GM12878 (cell line): ENCODE data around the gene CDH2. TPM values are rescaled to one million over a fixed set of nuclear protein-coding genes. Genes with fewer than 3 reads are reported as not detected.

ENCODE experiments used
- ATAC-seq: fragments of 200-7000 bp; cut with Tn5 transposase; 3 replicates; pipeline ENCODE4 v1.9.1; 2020; ENCODE audit warnings: mild to moderate bottlenecking, moderate library complexity
- BruUV-seq: library from RNA; stranded (reverse); fragments of 400-500 nt; replicated peaks from 2 replicates; lab custom pipeline; 2021; lab: Mats Ljungman, UMichigan
- CTCF ChIA-PET: fragments of 300-600 bp; sonication (Branson Sonifier 250); formaldehyde crosslinking; extraction: SDS; loops from one replicate; lab custom pipeline; 2021; ENCODE audit warnings: inconsistent platforms; lab: Yijun Ruan, JAX
- POLR2A ChIA-PET: fragments of 350-600 bp; formaldehyde crosslinking; extraction: SDS; loops from one replicate; lab custom pipeline; 2021; ENCODE audit warnings: inconsistent platforms; lab: Charles Lee
- RAD21 ChIA-PET: fragments of 300-600 bp; sonication (Branson Sonifier 250); formaldehyde crosslinking; loops from one replicate; lab custom pipeline; 2023; ENCODE audit warnings: antibody characterized with exemption; ENCODE audit not compliant: unreplicated experiment; lab: Charles Lee
- SMC1A ChIA-PET: fragments of 300-600 bp; sonication (Branson Sonifier 250); formaldehyde crosslinking; loops from one replicate; lab custom pipeline; 2023; ENCODE audit not compliant: unreplicated experiment, uncharacterized antibody; lab: Charles Lee
- DNase-seq: peaks from one replicate; pipeline ENCODE4 v3.0.0-alpha.2; 2011; ENCODE audit warnings: low read depth, low spot score
- FAIRE-seq: peaks from 3 replicates; lab custom pipeline; 2011; peaks lifted over from hg19 to GRCh38; lab: Jason Lieb, UNC
- H2AFZ ChIP-seq: 2 replicates; pipeline ENCODE4 v1.6.0; 2011; ENCODE audit warnings: low read depth, low read length, control low read depth; ENCODE audit not compliant: control insufficient read depth
- H3K27ac ChIP-seq: 2 replicates; pipeline ENCODE4 v1.5.1; 2011; ENCODE audit warnings: control low read depth; ENCODE audit not compliant: control insufficient read depth, insufficient read depth
- H3K27me3 ChIP-seq, 2 experiments: replicated peaks in 1 of 2; 2 replicates each; pipeline versions ENCODE4 v1.6.0 to v1.6.1; 2011; ENCODE audit warnings: low read length in 1 of 2; ENCODE audit not compliant: control insufficient read depth in 2 of 2, insufficient read depth in 2 of 2
- H3K36me3 ChIP-seq, 2 experiments: 2 replicates each; pipeline ENCODE4 v1.5.1; 2011; ENCODE audit warnings: low read length in 1 of 2; ENCODE audit not compliant: control insufficient read depth in 2 of 2, insufficient read depth in 2 of 2
- H3K4me1 ChIP-seq: 2 replicates; pipeline ENCODE4 v1.6.1; 2011; ENCODE audit warnings: mild to moderate bottlenecking, low read length, moderate library complexity, mixed read lengths; ENCODE audit not compliant: control insufficient read depth, insufficient read depth
- H3K4me2 ChIP-seq: 2 replicates; pipeline ENCODE4 v1.6.0; 2011; ENCODE audit warnings: control low read depth; ENCODE audit not compliant: control insufficient read depth, insufficient read depth
- H3K4me3 ChIP-seq: fragments of 200-600 bp; sonication (generic); 2 replicates; pipeline ENCODE4 v1.5.1; 2016
- H3K79me2 ChIP-seq: 2 replicates; pipeline ENCODE4 v1.6.0; 2011; ENCODE audit warnings: low read length; ENCODE audit not compliant: control insufficient read depth, insufficient read depth
- H3K9ac ChIP-seq: 2 replicates; pipeline ENCODE4 v1.8.0; 2011; ENCODE audit warnings: low read length, control low read depth, mixed read lengths; ENCODE audit not compliant: control insufficient read depth, insufficient read depth
- H3K9me3 ChIP-seq: replicated peaks from 3 replicates; pipeline ENCODE4 v1.5.1; 2011; ENCODE audit warnings: mild to moderate bottlenecking, low read length; ENCODE audit not compliant: control insufficient read depth, insufficient read depth
- H4K20me1 ChIP-seq: 2 replicates; pipeline ENCODE4 v1.6.0; 2011; ENCODE audit not compliant: control insufficient read depth, insufficient read depth
- BCLAF1 ChIP-seq: fragments of 450-650 bp; IDR thresholded peaks from 2 replicates; pipeline ENCODE4 v1.6.1; 2017; ENCODE audit warnings: antibody characterized with exemption, mild to moderate bottlenecking, moderate library complexity
- FOXM1 ChIP-seq: IDR thresholded peaks from 2 replicates; pipeline ENCODE4 v1.6.1; 2012; ENCODE audit warnings: low read depth, mild to moderate bottlenecking, inconsistent platforms, low read length, moderate library complexity
- GABPA ChIP-seq: IDR thresholded peaks from 2 replicates; pipeline ENCODE4 v1.6.1; 2014; ENCODE audit warnings: antibody characterized with exemption, low read depth, mild to moderate bottlenecking, inconsistent platforms
- HDAC2 ChIP-seq: fragments of 200-600 bp; sonication (generic); IDR thresholded peaks from 2 replicates; pipeline ENCODE4 v1.6.1; 2017
- JUND ChIP-seq: IDR thresholded peaks from 2 replicates; pipeline ENCODE4 v1.6.1; 2012; ENCODE audit warnings: low read depth, mild to moderate bottlenecking, low read length, improper control_type of control experiment, moderate library complexity
- RBBP5 ChIP-seq: fragments of 200-600 bp; sonication (generic); conservative IDR thresholded peaks from 2 replicates; pipeline ENCODE4 v1.6.1; 2016
- RFX5 ChIP-seq: IDR thresholded peaks from 2 replicates; pipeline ENCODE4 v1.6.1; 2011; ENCODE audit warnings: low read depth, low read length, improper control_type of control experiment
- SIX5 ChIP-seq: IDR thresholded peaks from 2 replicates; pipeline ENCODE4 v1.6.1; 2011; ENCODE audit warnings: mild to moderate bottlenecking, low read depth, low read length, moderate library complexity; ENCODE audit not compliant: severe bottlenecking
- SMAD1 ChIP-seq: fragments of 450-650 bp; IDR thresholded peaks from 2 replicates; pipeline ENCODE4 v1.6.1; 2018; ENCODE audit warnings: mild to moderate bottlenecking, low read depth; ENCODE audit not compliant: partially characterized antibody
- SUZ12 ChIP-seq: fragments of 200-600 bp; sonication (generic); IDR thresholded peaks from one replicate; pipeline ENCODE4 v1.6.1; 2018; ENCODE audit warnings: antibody characterized with exemption, mild to moderate bottlenecking; ENCODE audit not compliant: unreplicated experiment
- in situ Hi-C: fragments of 300-500 bp; cut with MboI; formaldehyde crosslinking; loops from 9 replicates; pipeline ENCODE4 v1.14.3; 2018; ENCODE audit warnings: mixed read lengths
- intact Hi-C: fragments of 100-400 bp; cut with micrococcal nuclease; formaldehyde crosslinking; loops from one replicate; pipeline ENCODE4 v1.14.2; 2022; ENCODE audit not compliant: unreplicated experiment
- polyA plus RNA-seq, 11 experiments: library from polyadenylated mRNA; depleted of rRNA in 4 of 11; unstranded in 6 of 11; stranded (reverse) in 5 of 11; fragments of >200 nt; fragmentation: Nextera tagmentation in 4 of 11; fragmentation: Illumina TruSeq in 1 of 11; extraction: Ambion mirVana in 4 of 11; extraction: Trizol in 1 of 11; gene quantifications; 1 replicate in 1 of 11; 2 replicates in 10 of 11; pipeline versions ENCODE4 v1.2.1 to v1.2.3, GENCODE V29; 2011 to 2016; ENCODE audit warnings: inconsistent platforms in 2 of 11, missing spikeins in 2 of 11, low read depth in 1 of 11
- total RNA-seq, 4 experiments: library from RNA; depleted of rRNA in 3 of 4; stranded (reverse); fragments of >200 nt in 3 of 4; fragmentation: Illumina TruSeq in 1 of 4; extraction: Trizol in 1 of 4; gene quantifications; 2 replicates each; pipeline versions ENCODE4 v1.2.1 to v1.2.3, GENCODE V29; 2013 to 2021

Gene CDH2
- total and polyA plus RNA-seq, 10 of the 15 experiments (the other 5 are each of a cell fraction or from before 2014, with no cell fraction given): 0.01 to 0.25 (median 0.06) TPM; not detected in 4

- BruUV-seq: no TSS peak
- Histone ChIP-seq H3K36me3 (no peaks in the 10 kb centered on the region), H3K4me1 (no peaks in the 10 kb centered on the region), H2AFZ (no peak overlapping the region), H3K9me3 (no peaks in the 10 kb centered on the region), H3K4me3 (no peak overlapping the region), H4K20me1 (no peaks in the 10 kb centered on the region), H3K9ac (no peak overlapping the region), H3K27me3 (no peaks in the 10 kb centered on the region), H3K79me2 (no peaks in the 10 kb centered on the region), H3K4me2 (no peak overlapping the region), H3K27ac (no peak overlapping the region)
- RAD21 ChIA-PET: no interaction called here
- POLR2A ChIA-PET: no interaction called here
- no peak for TF ChIP-seq SMAD1
- no peak for TF ChIP-seq BCLAF1
- no peak for TF ChIP-seq JUND
- no peak for TF ChIP-seq RBBP5
- no peak for TF ChIP-seq GABPA
- TF ChIP-seq SUZ12: no peak
- no peak for TF ChIP-seq SIX5
- TF ChIP-seq FOXM1: no peak
- no peak for TF ChIP-seq HDAC2
- no peak for TF ChIP-seq RFX5
- DNase-seq (no peak), ATAC-seq (no peak), FAIRE-seq (no peak)
- in situ Hi-C loops: no loop called here
- intact Hi-C loops: no loop called here
- CTCF ChIA-PET: interaction anchor here (0.9 kb wide), 1 partner anchor 9 kb away, joined by 3 read pairs; no protein-coding TSS in a partner anchor
- SMC1A ChIA-PET: no interaction called here
These were observed 126.4 kb downstream of the CDH2 start for GRCh38 chr18:28050545-28050944.
